ENCODE measurements around the gene CEP41. TPM values are rescaled to one million over a fixed set of nuclear protein-coding genes. Genes with fewer than 3 reads are reported as not detected.

Gene CEP41
- total RNA-seq, 2 donors from 2014 or later: 6.9 to 8.3 TPM

DNA sequence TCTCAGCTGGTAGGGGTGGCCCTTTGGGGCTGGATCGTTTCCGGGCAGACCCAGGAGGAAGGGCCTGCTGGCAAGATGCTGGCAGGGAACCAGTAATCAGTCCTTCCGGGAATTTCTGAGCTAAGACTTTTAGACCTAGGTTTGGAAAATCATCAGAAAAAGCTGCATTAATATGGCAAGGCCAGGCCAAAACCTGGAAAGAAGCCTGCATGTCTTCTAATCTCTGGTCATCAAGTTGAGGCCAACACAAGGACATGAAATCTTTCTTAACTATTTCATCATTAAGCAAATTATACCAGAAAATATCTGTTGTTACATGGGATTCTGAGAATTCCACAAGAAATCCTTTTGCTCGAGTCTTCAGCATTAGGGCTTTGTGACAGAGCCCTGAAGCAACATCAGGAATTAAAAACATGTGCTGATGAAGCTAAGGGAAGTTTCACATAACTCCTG lies 40.7 kb downstream of the CEP41 start:
- no peaks in the 10 kb centered on the region for H3K36me3 ChIP-seq (replicated peaks in 1 of 2; ENCODE audit: insufficient read depth in 1 of 2, low read depth in 2 of 2)
- WGBS, 2 donors: 82 to 85% methylated on average over 4 of the region's 4 CpGs
- intact Hi-C loops (cut with DNase I): no loop called here
- TF ChIP-seq POLR2A (IDR thresholded peaks at IDR 0.05): no peak
- TF ChIP-seq, protein P1, sequence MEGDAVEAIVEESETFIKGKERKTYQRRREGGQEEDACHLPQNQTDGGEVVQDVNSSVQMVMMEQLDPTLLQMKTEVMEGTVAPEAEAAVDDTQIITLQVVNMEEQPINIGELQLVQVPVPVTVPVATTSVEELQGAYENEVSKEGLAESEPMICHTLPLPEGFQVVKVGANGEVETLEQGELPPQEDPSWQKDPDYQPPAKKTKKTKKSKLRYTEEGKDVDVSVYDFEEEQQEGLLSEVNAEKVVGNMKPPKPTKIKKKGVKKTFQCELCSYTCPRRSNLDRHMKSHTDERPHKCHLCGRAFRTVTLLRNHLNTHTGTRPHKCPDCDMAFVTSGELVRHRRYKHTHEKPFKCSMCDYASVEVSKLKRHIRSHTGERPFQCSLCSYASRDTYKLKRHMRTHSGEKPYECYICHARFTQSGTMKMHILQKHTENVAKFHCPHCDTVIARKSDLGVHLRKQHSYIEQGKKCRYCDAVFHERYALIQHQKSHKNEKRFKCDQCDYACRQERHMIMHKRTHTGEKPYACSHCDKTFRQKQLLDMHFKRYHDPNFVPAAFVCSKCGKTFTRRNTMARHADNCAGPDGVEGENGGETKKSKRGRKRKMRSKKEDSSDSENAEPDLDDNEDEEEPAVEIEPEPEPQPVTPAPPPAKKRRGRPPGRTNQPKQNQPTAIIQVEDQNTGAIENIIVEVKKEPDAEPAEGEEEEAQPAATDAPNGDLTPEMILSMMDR (IDR thresholded peaks at IDR 0.05): no peak
- ATAC-seq (peak; percentile 15), DNase-seq (no peak)
- no peak overlapping the region for H3K27ac ChIP-seq
- H3K9me3 ChIP-seq: no peaks in the 10 kb centered on the region
- H3K27me3 ChIP-seq: no peaks in the 10 kb centered on the region
- no peak overlapping the region for H3K4me3 ChIP-seq
- H3K4me1 ChIP-seq: no peaks in the 10 kb centered on the region

DNA sequence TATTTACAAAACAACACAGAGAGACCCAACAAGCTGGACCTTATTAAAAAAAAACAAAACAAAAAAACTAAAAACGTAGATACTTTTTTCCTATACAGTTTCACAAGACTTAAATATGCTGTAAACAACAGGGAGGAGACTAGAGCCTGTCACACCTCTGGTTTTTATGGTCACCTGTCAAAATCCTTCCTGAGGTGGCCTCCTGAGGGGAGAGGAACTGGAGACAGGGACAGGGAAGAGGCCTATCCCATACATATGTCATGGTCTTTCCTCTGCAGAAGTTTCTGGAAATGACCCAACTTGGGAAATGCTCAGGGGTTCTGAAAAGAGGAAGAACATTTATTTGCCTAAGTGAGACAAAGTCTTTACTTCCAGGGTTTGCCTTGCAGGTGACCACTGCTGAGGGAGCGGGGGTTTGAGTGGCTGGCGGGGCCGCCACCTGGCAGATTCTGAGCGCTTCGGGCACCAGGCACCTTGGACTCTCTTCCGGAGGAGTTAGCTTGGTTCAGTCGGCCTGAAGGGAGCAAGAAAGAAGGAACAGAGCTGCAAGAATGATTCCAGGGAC lies 42.2 kb downstream of the CEP41 start:
- ATAC-seq: no peak
- Histone ChIP-seq H3K9me3 (no peaks in the 10 kb centered on the region), H3K27me3 (no peaks in the 10 kb centered on the region), H3K4me1 (no peaks in the 10 kb centered on the region), H3K36me3 (replicated peaks in 1 of 2; ENCODE audit: insufficient read depth in 1 of 2, low read depth in 2 of 2) (no peaks in the 10 kb centered on the region), H3K4me3 (no peak overlapping the region), H3K27ac (no peak overlapping the region)
- TF ChIP-seq POLR2A (IDR thresholded peaks at IDR 0.05): no peak
- TF ChIP-seq, protein P1 (IDR thresholded peaks at IDR 0.05): no peak
- intact Hi-C loops (cut with DNase I): no loop called here
- DNase-seq: no peak
- 77 to 88% methylated on average over 8 of the region's 8 CpGs for WGBS, 2 donors

DNA sequence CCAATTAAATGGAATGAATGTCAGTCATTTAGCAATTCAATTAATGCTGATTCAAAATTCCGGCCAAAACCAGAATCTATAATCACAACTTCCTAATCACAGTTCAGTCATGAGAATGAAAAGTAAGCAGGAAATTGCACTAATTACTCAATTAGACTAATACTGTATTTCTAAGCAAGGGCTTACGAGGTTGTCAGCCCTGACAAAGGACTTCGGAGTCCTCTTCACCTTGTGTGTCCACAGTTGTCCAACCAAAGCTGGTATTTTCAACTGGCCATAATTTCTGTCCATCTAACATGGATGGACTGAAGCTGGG lies 43.1 kb downstream of the CEP41 start:
- DNase-seq (no peak), ATAC-seq (no peak)
- H3K4me1 ChIP-seq: peaks cover 3% of the 10 kb centered on the region
- TF ChIP-seq POLR2A (IDR thresholded peaks at IDR 0.05): no peak
- TF ChIP-seq, protein P1 (IDR thresholded peaks at IDR 0.05): no peak
- H3K36me3 ChIP-seq (replicated peaks in 1 of 2; ENCODE audit: insufficient read depth in 1 of 2, low read depth in 2 of 2): no peaks in the 10 kb centered on the region
- no peak overlapping the region for H3K27ac ChIP-seq
- H3K27me3 ChIP-seq: no peaks in the 10 kb centered on the region
- H3K9me3 ChIP-seq: no peaks in the 10 kb centered on the region
- whole genome bisulfite sequencing, 2 donors: 88 to 90% methylated on average over 3 of the region's 3 CpGs
- intact Hi-C loops (cut with DNase I): no loop called here
- no peak overlapping the region for H3K4me3 ChIP-seq

DNA sequence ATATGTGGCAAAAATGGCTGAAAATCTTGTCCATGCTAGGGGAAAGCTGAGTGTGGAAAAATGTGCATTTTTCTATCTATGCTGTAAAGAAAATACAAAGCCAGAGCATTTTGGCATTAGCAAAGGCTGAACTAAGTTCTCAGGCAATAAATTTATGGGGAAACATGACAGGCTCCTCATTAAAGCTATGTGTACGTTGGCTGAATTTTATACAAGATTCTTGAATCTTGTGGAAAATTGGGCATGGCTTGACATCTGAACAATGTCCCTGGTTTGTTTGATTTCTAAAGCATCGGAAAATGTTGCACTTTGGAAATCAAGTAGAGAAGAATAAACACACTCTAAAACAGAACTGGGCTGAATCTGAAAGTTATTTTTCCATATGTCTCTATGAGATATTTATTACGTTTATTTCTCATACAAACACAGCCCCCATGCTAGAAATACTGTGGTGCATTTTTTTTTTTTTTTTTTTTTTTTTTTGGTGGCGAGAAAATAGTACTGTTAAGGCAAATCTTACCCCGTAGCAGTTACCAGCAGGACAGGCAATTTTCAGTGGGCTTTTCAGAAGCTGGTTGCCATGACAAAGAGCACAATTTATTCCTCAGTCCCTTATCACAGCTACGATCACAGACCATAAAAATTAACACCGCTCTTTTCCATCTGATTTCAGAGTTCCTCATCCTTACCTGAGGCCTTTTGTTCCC lies 43.6 kb downstream of the CEP41 start:
- H3K4me3 ChIP-seq: no peak overlapping the region
- H3K27me3 ChIP-seq: no peaks in the 10 kb centered on the region
- ATAC-seq (no peak), DNase-seq (no peak)
- no peak overlapping the region for H3K27ac ChIP-seq
- intact Hi-C loops (cut with DNase I): no loop called here
- H3K36me3 ChIP-seq (replicated peaks in 1 of 2; ENCODE audit: insufficient read depth in 1 of 2, low read depth in 2 of 2): no peaks in the 10 kb centered on the region
- H3K9me3 ChIP-seq: no peaks in the 10 kb centered on the region
- peaks cover 8% of the 10 kb centered on the region for H3K4me1 ChIP-seq
- no peak for TF ChIP-seq POLR2A (IDR thresholded peaks at IDR 0.05)
- TF ChIP-seq, protein P1 (IDR thresholded peaks at IDR 0.05): no peak
- WGBS, 2 donors: 76% methylated on average over 7 of the region's 7 CpGs

DNA sequence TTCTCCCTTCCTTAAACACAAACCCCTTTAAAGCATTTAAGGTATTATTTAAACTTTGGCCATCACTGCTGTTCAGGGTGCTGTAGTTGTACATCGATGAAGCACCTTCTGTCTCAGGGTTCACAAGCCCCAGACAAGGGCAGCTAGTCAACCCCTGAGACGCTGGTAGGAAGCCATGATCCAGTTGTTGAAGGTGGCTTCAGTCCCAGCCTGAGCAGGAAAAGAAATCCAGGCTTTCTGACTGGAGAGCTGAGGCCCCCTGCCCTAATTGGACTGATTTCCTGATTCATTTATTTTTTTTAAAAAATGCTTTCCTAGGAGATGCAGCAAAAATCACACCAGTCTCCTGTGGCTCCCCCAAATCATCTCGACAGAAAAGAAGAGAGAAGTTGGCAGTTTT lies 44.7 kb downstream of the CEP41 start:
- WGBS, 2 donors: 63 to 65% methylated on average over 3 of the region's 3 CpGs
- no peak overlapping the region for H3K27ac ChIP-seq
- no peaks in the 10 kb centered on the region for H3K36me3 ChIP-seq (replicated peaks in 1 of 2; ENCODE audit: insufficient read depth in 1 of 2, low read depth in 2 of 2)
- H3K4me3 ChIP-seq: no peak overlapping the region
- no peak for ATAC-seq
- H3K27me3 ChIP-seq: no peaks in the 10 kb centered on the region
- TF ChIP-seq, protein P1 (IDR thresholded peaks at IDR 0.05): no peak
- no peak for TF ChIP-seq POLR2A (IDR thresholded peaks at IDR 0.05)
- intact Hi-C loops (cut with DNase I): no loop called here
- no peaks in the 10 kb centered on the region for H3K9me3 ChIP-seq
- no peak for DNase-seq
- peaks cover 12% of the 10 kb centered on the region for H3K4me1 ChIP-seq

Measured in body of pancreas (tissue), 4 donors.